Subcutaneous abdominal adipose tissue (tissue), 5 donors: ENCODE measurements around the gene ZCCHC24.
A peak's percentile ranks its signal among the peaks of the same experiment; 100 is the strongest.

Source experiments
- H3K27ac ChIP-seq: one replicate; pipeline ENCODE4 v1.7.0; 2013; ENCODE audit warnings: low read depth, mild to moderate bottlenecking, inconsistent platforms, low read length, moderate library complexity
- H3K27me3 ChIP-seq, 5 donors: one replicate each; pipeline ENCODE4 v1.7.0; 2013; ENCODE audit warnings: low read length in 5 of 5, inconsistent platforms in 1 of 5; ENCODE audit not compliant: control insufficient read depth in 5 of 5, insufficient read depth in 4 of 5
- H3K36me3 ChIP-seq, 5 donors: one replicate each; pipeline ENCODE4 v1.7.0; 2013; ENCODE audit warnings: low read length in 5 of 5; ENCODE audit not compliant: control insufficient read depth in 5 of 5, insufficient read depth in 5 of 5
- H3K4me1 ChIP-seq, 5 donors: one replicate each; pipeline ENCODE4 v1.7.0; 2013; ENCODE audit warnings: low read length in 5 of 5, mild to moderate bottlenecking in 3 of 5, moderate library complexity in 1 of 5; ENCODE audit not compliant: control insufficient read depth in 5 of 5, insufficient read depth in 5 of 5
- H3K4me3 ChIP-seq, 5 donors: one replicate each; pipeline ENCODE4 v1.7.0; 2013; ENCODE audit warnings: low read length in 5 of 5, low read depth in 1 of 5
- H3K9ac ChIP-seq, 5 donors: one replicate each; pipeline ENCODE4 v1.7.0; 2013; ENCODE audit warnings: low read length in 5 of 5, mild to moderate bottlenecking in 4 of 5, moderate library complexity in 3 of 5
- H3K9me3 ChIP-seq, 5 donors: one replicate each; pipeline ENCODE4 v1.7.0; 2013; ENCODE audit warnings: low read length in 5 of 5; ENCODE audit not compliant: control insufficient read depth in 5 of 5
- donor health status: healthy.
- donor health status: healthy.
- donor health status: healthy.
- donor health status: healthy.
- donor health status: healthy.

Gene ZCCHC24

GRCh38 chr10:79406683-79407422 is 38.6 kb downstream of the ZCCHC24 start:
- Histone ChIP-seq H3K27me3 (no peaks in the 10 kb centered on the region), H3K36me3 (peaks cover 0 to 15% (median 3%) of the 10 kb centered on the region in 5 donors), H3K4me1 (peaks cover 0 to 86% (median 54%) of the 10 kb centered on the region in 5 donors), H3K27ac (peak overlapping the region; percentile 98), H3K9me3 (no peaks in the 10 kb centered on the region), H3K9ac (peak overlapping the region in 2 of 5 donors; percentile 8 to 19), H3K4me3 (no peak overlapping the region)

GRCh38 chr10:79405995-79406515 is 39.4 kb downstream of the ZCCHC24 start:
- Histone ChIP-seq H3K4me1 (peaks cover 0 to 94% (median 58%) of the 10 kb centered on the region in 5 donors), H3K9ac (peak overlapping the region in 3 of 5 donors; percentile 8 to 49 (median 19))

GRCh38 chr10:79405221-79405994 is 40.0 kb downstream of the ZCCHC24 start:
- H3K27me3 ChIP-seq, result no peaks in the 10 kb centered on the region
- peaks cover 0 to 100% (median 65%) of the 10 kb centered on the region in 5 donors for H3K4me1 ChIP-seq
- H3K36me3 ChIP-seq, result peaks cover 0 to 15% (median 3%) of the 10 kb centered on the region in 5 donors
- peak overlapping the region in 1 of 5 donors; percentile 49 for H3K9ac ChIP-seq
- no peaks in the 10 kb centered on the region for H3K9me3 ChIP-seq
- H3K4me3 ChIP-seq, result no peak overlapping the region
- peak overlapping the region; percentile 98 for H3K27ac ChIP-seq

More at GRCh38 chr10:79405995-79406515, 39.4 kb downstream of the ZCCHC24 start:
- no peaks in the 10 kb centered on the region for H3K27me3 ChIP-seq
- H3K4me3 ChIP-seq, result no peak overlapping the region
- peaks cover 0 to 15% (median 3%) of the 10 kb centered on the region in 5 donors for H3K36me3 ChIP-seq
- no peaks in the 10 kb centered on the region for H3K9me3 ChIP-seq
- H3K27ac ChIP-seq, result peak overlapping the region; percentile 98

GRCh38 chr10:79404690-79405131 is 40.7 kb downstream of the ZCCHC24 start:
- Histone ChIP-seq H3K4me3 (peak overlapping the region in 4 of 5 donors; percentile 8 to 43 (median 27)), H3K4me1 (peaks cover 0 to 100% (median 71%) of the 10 kb centered on the region in 5 donors), H3K9ac (peak overlapping the region in 1 of 5 donors; percentile 49), H3K27me3 (no peaks in the 10 kb centered on the region), H3K9me3 (no peaks in the 10 kb centered on the region), H3K36me3 (peaks cover 0 to 15% (median 3%) of the 10 kb centered on the region in 5 donors), H3K27ac (peak overlapping the region; percentile 98)

GRCh38 chr10:79404231-79404609 is 41.2 kb downstream of the ZCCHC24 start:
- no peaks in the 10 kb centered on the region for H3K27me3 ChIP-seq
- H3K27ac ChIP-seq, result peak overlapping the region; percentile 98
- H3K4me3 ChIP-seq, result peak overlapping the region in 4 of 5 donors; percentile 8 to 43 (median 25)
- peaks cover 0 to 100% (median 74%) of the 10 kb centered on the region in 5 donors for H3K4me1 ChIP-seq
- H3K9ac ChIP-seq, result peak overlapping the region in 2 of 5 donors; percentile 25 to 36
- H3K9me3 ChIP-seq, result no peaks in the 10 kb centered on the region
- H3K36me3 ChIP-seq, result peaks cover 0 to 15% (median 3%) of the 10 kb centered on the region in 5 donors

DNA sequence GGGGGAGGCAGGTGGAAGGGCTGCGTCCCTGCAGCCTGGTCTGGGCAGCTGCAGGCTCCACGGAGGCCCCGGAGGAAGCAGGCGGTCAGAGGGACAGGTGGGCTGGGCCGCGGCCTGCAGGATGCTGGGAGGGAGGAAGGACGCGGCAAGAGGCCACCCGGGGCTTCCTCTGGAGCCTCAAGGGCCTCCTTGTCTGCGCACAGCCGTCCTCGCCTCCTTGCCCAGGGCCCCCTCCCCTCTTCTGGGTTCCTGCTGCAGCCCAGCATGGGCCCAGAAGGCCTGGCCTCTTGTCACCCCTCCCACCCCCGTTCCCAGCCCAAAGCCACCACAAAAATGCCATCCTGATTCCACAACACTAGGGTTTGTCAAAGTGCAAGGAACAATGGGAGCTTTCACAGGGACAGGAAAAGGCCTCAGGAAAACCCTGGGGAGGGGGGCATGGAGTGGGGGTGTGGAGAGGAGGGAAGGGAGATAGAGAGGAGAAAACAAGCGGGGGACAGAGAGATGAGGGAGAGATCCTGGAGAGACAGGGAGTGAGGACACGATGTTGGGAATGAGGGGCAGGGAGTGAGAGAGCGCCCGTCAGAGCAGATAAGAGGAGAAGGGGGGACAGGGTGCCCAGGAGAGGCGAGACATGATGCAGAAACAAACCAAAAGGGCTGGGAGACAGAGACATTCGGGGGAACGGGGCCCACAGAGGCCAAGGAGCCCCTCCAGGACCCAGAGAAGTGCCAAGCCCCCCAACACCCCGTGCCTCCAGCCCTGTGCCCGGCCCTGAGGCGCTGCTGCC is 41.8 kb downstream of the ZCCHC24 start:
- Histone ChIP-seq H3K27ac (peak overlapping the region; percentile 98), H3K9me3 (no peaks in the 10 kb centered on the region), H3K4me1 (peaks cover 0 to 100% (median 76%) of the 10 kb centered on the region in 5 donors), H3K9ac (peak overlapping the region in 3 of 5 donors; percentile 25 to 39 (median 36)), H3K27me3 (no peaks in the 10 kb centered on the region), H3K4me3 (peak overlapping the region in 2 of 5 donors; percentile 13 to 37), H3K36me3 (peaks cover 0 to 12% (median 3%) of the 10 kb centered on the region in 5 donors)

DNA sequence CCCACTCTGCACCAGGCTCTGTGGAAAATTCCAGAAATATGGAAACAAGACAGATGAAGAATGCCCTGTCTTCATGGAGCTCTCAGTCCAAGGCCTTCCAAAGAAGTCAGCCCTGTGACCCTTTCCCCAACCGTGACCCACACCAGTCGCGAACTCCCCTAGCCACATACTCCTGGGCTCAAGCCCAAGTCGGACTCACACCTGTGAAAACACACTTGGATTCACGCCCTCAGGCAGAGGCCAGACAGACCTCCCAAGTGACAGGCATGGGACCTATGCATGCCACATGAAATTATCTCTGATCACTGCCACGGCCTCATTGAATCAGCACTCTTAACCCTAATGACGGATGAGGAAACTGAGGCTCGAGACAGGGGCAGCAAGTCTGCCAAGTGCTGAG is 42.5 kb downstream of the ZCCHC24 start:
- H3K27me3 ChIP-seq, result no peaks in the 10 kb centered on the region
- H3K36me3 ChIP-seq, result peaks cover 0 to 10% (median 7%) of the 10 kb centered on the region in 5 donors
- peak overlapping the region; percentile 98 for H3K27ac ChIP-seq
- peaks cover 0 to 100% (median 77%) of the 10 kb centered on the region in 5 donors for H3K4me1 ChIP-seq
- H3K4me3 ChIP-seq, result no peak overlapping the region
- no peaks in the 10 kb centered on the region for H3K9me3 ChIP-seq
- peak overlapping the region in 3 of 5 donors; percentile 12 to 39 (median 15) for H3K9ac ChIP-seq

GRCh38 chr10:79402625-79402946 is 42.8 kb downstream of the ZCCHC24 start:
- H3K4me3 ChIP-seq, result no peak overlapping the region
- H3K27me3 ChIP-seq, result no peaks in the 10 kb centered on the region
- H3K4me1 ChIP-seq, result peaks cover 0 to 100% (median 78%) of the 10 kb centered on the region in 5 donors
- peaks cover 0 to 10% (median 9%) of the 10 kb centered on the region in 5 donors for H3K36me3 ChIP-seq
- H3K27ac ChIP-seq, result peak overlapping the region; percentile 98
- H3K9ac ChIP-seq, result peak overlapping the region in 1 of 5 donors; percentile 12
- no peaks in the 10 kb centered on the region for H3K9me3 ChIP-seq
